Measurements from ENCODE around the gene IRF2.
"Not testable (repeated sequence)": the region's sequence is repeated elsewhere in the genome, so short reads cannot be mapped to it uniquely, and the experiment has no call there.

Gene IRF2

DNA sequence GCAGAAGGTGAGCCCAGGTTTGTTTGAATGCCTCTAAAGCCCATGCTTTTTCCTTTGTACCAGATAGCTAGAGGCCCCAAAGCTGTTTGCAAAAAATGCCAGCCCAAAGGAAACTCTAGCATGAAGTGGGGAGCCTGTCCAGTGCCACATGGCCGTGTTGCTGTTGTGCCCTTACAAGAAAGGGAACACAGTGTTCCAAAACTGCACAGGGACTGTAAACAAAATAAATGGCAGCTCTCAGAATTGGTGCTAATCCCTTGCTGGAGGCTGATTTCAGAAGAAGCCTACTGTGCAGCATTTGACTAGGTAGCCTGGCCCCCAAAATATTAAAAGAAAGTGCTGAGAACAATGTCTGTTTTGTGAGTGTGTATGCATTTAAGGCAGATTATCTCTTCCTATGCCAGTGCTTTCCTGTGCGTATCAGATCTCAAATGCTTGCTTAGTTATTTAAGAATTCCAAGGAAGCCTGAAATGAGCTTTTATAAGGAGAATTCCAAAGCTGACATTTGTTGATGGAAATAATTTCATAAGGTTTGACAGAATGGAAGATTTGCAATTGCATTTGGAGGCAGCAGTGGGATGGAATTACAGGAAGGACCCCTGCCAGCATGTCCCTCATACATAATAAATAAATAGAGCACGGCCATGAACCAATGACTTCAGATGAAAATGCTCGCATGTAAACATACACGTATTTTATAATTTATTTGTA, 115.7 kb downstream of the IRF2 start:
- DNase-seq, result no peak

DNA sequence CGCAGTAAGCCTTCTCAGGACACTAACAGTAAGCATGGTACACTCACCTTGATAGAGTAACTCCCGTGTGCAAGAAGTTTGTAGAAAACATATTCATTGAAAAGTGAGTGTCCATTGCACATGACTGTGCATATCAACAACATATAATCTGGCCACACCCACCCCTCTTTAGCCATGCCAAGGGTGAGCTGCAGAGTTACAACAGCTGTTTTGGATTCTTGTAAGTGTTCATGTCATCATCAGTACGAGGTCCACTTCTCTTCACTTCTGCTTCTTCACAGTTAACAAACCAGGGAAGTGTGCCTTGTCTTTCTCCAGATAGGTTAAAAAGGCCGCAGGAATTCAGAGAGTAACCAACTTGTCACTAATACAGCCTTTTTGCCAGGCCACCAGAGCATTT, 116.6 kb downstream of the IRF2 start:
- DNase-seq, result no peak

- no peak for DNase-seq
Observed at GRCh38 chr4:184357165-184357564, 117.2 kb downstream of the IRF2 start.

DNA sequence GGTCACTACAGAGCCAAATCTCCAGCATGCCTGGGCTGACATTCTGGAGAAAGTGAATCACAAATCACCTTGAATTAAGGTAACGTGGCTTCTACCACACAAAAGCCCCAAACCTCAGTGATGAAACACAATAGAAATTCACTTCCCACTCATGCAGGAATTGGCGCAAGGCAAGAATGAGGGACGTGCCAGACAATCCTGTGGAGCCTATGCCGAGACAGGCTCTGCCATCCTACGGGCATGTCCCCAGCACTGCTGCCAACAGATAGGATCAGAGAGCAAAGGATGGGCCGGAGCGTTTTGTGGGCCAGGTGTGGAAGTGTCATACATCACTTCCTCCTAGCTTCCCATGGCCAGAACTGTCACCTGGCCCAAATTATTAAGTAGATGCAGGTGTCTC, 118.0 kb downstream of the IRF2 start:
- DNase-seq, result no peak

- no peak for DNase-seq
Observed at GRCh38 chr4:184355857-184356256, 118.5 kb downstream of the IRF2 start.

DNA sequence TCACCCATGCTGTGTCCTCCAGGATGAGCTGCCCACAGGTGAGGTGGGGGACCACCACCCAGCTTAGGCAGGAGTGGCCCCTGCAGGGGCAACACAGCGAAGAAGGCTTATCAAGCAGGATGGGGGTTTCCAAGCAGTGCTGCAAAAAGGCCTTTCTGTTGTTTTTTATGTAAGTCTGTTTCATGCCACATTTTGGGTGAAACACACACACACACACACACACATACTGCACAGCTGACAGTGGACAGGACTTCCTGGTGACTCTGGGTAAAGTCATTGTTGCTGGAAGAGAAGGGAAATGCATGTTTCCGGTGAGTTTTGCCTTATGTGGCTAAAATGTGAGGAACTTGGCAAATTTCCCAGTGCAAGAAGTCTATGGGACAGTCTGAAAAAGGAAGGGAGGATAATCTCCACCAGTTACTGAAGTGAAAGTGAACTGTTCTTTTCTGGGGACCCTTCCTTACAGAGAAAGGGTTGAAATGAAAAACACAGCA, 119.2 kb downstream of the IRF2 start:
- DNase-seq, result no peak

DNA sequence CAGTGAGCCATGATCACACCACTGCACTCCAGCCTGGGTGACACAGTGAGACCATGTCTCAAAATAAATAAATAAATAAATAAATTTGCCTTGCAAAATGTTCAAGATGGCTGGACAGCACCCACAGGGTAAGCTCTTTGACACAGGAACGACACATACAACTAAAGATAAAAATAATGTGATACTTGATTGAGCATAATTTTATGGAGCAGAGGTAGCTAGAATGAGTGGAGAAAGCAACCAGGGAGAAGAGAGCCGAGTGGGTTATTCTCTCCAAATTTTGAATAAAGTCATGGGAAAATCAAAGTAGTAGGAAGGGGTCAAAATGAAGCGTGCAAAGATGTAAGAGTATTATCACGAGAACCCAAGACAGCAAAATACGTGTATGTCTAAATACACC, 121.5 kb downstream of the IRF2 start:
- DNase-seq, result no peak

DNA sequence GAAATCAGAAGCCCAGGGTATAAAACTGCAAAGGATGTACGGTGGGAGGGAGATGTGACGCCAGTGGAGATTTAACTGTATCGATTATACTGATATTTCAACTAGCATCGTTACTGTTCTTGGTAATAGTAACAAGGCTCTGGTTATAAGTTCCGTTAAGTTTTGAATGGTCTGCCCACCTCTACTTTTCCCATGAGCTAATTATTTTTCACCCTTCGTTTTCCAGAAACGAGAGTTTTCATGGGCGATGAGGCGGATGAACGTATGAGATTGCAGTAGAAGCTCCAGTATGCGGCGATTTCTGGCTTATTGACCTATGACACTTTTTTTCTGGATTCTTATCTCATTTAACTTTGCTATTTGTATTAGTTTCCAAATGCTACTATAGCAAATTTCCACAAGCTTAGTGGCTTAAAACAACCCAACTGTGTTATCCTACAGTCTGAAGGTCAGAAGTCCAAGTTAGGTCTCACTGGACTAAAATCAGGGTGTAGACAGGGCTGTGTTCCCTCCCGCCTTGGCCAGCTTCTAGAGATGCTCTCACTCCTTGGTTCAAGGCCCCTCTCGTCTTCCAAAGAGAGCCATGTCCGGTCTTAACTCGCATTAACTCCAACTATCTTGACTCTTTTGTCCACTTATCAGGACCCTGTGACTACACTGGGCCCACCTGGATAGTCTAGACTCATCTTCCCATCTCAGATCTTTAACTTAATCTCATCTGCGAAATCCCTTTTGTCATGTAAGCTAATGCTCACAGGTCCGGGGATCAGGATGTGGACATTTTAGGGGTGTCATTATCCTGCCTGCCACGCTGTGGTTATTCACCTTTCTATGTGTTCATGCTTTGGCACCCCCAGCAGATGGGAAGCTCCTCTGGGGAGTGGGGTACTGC, 122.5 kb downstream of the IRF2 start:
- no peak for DNase-seq

DNA sequence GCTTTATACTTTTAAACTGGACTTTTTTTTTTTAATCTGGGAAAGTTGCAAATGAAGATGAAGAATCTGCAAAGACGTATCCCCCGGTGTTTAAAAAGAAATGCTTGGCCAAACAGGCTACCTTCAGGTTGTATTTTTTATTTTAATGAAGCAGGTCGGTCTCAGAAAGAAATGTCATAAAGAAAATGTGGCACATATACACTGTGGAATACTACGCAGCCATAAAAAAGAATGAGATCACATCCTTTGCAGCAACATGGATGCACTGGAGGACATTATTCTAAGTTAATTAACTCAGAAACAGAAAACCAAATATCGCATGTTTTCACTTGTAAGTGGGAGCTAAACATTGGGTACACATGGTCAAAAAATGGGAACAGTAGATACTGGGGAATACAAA, 123.4 kb downstream of the IRF2 start:
- no peak for DNase-seq

DNA sequence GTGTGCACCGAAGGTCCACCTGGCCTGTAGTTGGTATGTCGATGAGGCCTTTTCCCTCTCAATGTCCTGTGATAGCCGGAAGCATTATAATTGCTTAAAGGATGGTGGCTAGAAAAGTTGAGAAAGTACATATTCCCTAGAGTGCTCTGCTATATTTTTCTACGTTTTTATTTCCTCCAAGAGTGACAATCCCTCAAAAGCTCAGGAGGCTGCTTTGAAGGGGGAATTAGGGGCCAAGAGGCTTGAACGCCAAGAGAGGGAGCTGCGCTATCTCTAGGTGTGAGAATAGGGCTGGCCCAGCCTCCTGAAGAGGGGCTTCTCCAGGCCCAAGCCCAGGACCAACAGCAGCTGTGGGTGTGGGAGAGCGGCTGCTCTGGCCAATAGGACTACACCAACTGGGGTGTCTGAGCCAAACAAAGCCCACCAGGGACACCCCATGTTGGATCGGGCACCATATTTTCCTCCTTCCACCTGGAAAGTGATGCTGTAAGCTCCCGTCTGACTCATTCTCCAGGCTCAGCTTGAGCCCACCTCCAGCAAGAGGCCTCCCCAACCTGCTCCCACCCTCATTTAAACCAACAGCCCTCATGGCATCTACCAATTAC, 124.0 kb downstream of the IRF2 start:
- DNase-seq, result no peak

- no peak for DNase-seq
Observed at GRCh38 chr4:184349283-184350039, 124.9 kb downstream of the IRF2 start.

DNA sequence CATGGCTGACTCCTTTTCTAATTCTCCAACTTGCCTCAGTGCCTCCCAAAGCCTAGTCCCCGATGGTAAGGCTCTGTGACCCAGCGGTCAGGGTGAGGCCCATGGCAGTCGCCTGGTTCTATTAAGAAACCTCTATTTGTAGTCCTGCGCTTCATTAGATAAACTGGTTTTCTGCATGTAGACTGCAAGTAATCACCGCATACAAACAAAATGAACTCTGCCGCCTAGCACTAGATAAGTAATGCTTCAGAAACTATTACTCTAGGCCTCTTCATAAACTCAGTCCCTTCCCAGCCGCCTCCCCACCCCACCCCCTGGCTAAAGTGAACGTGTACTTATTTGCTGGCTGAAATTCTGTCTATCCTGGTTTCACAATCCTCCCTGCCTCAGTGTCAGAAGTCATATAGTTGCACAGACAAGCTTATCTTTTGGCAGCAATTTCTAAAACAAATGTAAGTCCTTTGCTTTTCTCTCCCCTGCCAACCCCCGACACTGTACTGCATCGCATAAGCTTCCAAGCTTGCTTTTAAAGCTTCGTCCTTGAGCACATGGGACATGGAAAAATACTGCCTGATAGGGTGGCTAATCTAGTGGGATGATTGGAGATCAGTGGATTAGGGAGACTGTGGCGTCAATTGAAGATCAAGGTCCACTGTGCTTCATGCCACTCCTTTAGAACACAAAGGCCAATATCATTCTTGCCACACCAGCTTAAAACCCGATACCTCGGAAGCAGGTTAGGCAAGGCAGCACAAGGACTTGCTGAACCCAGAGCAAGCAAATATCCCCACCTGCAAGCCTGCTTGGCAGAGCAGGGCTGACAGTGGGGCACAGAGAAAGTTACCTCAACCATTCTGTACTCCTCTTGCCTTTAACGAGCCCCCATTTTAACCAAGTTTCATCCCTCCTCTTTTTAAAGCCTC, 125.8 kb downstream of the IRF2 start:
- no peak for DNase-seq

DNA sequence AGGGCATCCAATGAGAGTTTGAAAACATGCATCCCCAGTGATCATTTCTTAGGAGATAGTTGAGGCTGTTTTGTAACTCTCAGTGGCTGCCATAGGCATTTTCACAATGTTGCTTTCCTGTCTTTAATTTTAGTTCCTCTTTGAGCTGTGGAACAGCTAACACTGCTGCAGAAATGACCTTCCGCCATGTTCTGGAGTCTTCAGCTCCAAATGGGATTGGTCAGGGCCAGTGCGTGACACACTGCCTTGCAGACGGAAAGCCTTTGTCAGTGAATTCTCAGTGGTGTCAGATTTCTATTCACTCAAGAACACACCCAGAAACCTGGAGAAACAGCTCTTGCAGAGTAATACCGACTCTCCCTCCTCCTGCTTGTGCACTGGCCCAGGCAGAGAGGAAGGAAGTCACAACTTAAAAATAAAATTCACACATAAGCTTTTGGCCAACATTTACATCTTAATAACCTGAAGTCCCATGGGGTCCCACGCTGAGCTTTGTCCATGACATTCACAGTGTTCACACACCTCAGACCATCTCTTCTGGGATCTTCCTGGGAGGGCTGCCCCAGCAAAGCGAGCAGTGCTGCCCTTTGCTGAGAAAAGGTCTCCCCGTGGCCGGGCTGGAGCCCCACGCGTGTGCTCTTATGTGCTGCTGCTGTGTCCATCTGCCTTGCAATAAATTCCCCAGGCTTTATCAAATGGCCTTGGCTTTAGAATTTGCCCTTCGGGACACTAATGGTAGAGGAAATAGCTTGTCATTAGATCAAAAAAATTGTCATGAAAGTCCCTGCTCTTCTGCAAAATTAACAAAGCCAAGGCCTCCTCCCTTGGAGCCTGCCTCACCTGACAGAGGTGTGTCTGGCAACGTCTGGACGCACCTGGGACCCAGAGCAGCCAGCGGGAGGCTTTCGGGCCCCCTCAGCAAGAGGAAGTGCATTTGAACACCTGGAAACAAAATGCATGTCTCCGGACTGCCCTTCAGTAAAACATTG, 126.8 kb downstream of the IRF2 start:
- DNase-seq, result no peak

- DNase-seq, result no peak
Observed at GRCh38 chr4:184346682-184347081, 127.7 kb downstream of the IRF2 start.

- not testable (repeated sequence) for DNase-seq
Observed at GRCh38 chr4:184346273-184346672, 128.1 kb downstream of the IRF2 start.

GRCh38 chr4:184345573-184345922, 128.8 kb downstream of the IRF2 start:
- DNase-seq, result no peak

DNA sequence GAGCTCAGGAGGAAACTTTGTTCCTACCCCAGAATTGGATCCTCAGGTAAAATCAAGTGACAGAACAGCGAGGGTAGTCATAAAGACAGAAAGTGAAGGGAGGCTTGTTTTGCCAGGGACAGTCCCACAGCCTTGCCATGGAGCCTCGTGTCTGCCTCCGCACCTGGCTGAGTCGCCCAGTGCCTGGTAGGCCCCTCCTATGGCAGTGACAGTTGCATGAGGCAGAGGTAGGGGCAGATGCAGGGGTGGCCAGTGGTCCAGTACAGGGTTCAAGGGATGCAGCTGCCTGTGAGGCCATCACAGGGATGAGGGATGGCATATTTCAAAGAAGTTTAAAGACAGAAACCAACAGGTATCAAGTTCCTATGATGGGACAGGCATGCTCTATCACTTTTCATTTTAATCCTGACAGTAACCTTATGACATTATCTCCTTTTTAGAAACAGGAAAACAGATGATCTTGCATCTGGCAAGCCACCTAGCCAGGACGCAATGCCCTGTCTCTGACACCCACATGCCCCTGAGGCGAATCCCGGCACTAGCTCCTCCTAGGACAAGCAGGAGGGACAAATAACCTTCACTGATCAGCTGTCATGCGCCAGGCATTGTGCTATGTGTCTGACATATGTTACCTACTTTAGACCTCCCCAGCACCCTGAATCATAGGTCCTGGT, 129.3 kb downstream of the IRF2 start:
- DNase-seq, result no peak

DNA sequence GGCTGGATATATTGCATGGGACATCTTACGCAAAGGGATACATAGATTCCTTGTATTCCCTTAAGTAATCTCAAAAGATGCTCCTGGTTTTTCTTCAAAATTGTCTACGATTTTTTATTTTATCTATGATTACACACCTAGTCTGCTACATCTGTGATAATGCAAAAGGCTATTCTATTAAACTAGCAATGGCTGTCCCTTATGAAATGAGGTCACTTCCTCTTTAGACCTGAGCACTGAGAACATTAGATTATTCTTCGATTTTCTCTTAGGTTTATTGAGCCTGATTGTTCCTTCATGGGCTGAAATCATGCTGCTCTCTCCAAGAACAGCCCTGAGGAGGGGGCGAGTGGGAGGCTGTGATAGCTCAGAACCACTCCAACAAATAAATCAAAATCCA, 129.9 kb downstream of the IRF2 start:
- no peak for DNase-seq

- DNase-seq, result no peak
Observed at GRCh38 chr4:184343502-184344177, 130.7 kb downstream of the IRF2 start.
